ENCODE data around the gene MTUS2. TPM values are rescaled to one million over a fixed set of nuclear protein-coding genes. Genes with fewer than 3 reads are reported as not detected.

MTUS2 gene
- total RNA-seq, 4 donors from 2014 or later: 0.08 to 0.57 TPM; not detected in 2

- peaks cover 0 to 14% (median 0%) of the 10 kb centered on the region in 3 donors for H3K36me3 ChIP-seq
- no peak overlapping the region for H3K4me3 ChIP-seq
- peaks cover 0 to 56% (median 2%) of the 10 kb centered on the region in 4 donors for H3K27me3 ChIP-seq
- H3K9me3 ChIP-seq: no peaks in the 10 kb centered on the region
- TF ChIP-seq POLR2A (IDR thresholded peaks at IDR 0.05) (no peak), CTCF (IDR thresholded peaks at IDR 0.05) (no peak)
- intact Hi-C loops (cut with DNase I): loop anchor here (5.0 to 10.0 kb wide), 2 partner anchors 201 to 609 kb away; no protein-coding TSS in a partner anchor
- no peak for DNase-seq
- 29 to 67% methylated on average over 3 to 6 of the region's 10 CpGs for WGBS, 2 donors
- H3K27ac ChIP-seq: no peak overlapping the region
- peaks cover 0 to 52% (median 15%) of the 10 kb centered on the region in 3 donors for H3K4me1 ChIP-seq
Measured at GRCh38 chr13:29505950-29506349, 685.8 kb downstream of the MTUS2 start.

GRCh38 chr13:29507356-29507755 is 687.2 kb downstream of the MTUS2 start:
- TF ChIP-seq POLR2A (IDR thresholded peaks at IDR 0.05): no peak
- no peak for DNase-seq
- H3K9me3 ChIP-seq: no peaks in the 10 kb centered on the region
- H3K27me3 ChIP-seq: peaks cover 0 to 52% (median 2%) of the 10 kb centered on the region in 4 donors
- 50 to 53% methylated on average over 7 to 14 of the region's 14 CpGs for WGBS, 2 donors
- H3K36me3 ChIP-seq: peaks cover 0 to 28% (median 0%) of the 10 kb centered on the region in 3 donors
- H3K4me3 ChIP-seq: no peak overlapping the region
- intact Hi-C loops (cut with DNase I): loop anchor here (5.0 to 10.0 kb wide), 2 partner anchors 200 to 607 kb away; no protein-coding TSS in a partner anchor
- no peak overlapping the region for H3K27ac ChIP-seq
- H3K4me1 ChIP-seq: peaks cover 0 to 65% (median 15%) of the 10 kb centered on the region in 3 donors

GRCh38 chr13:29508130-29508875 is 688.2 kb downstream of the MTUS2 start:
- Histone ChIP-seq H3K27ac (no peak overlapping the region), H3K9me3 (no peaks in the 10 kb centered on the region), H3K4me3 (no peak overlapping the region), H3K27me3 (peaks cover 0 to 43% (median 2%) of the 10 kb centered on the region in 4 donors), H3K4me1 (peaks cover 0 to 61% (median 15%) of the 10 kb centered on the region in 3 donors), H3K36me3 (peaks cover 0 to 37% (median 3%) of the 10 kb centered on the region in 3 donors)
- intact Hi-C loops (cut with DNase I): loop anchor here (5.0 to 10.0 kb wide), 2 partner anchors 199 to 606 kb away; no protein-coding TSS in a partner anchor
- WGBS, 2 donors: 38 to 49% methylated on average over 5 to 7 of the region's 16 CpGs
- TF ChIP-seq POLR2A (IDR thresholded peaks at IDR 0.05): no peak
- peak; percentile 90 to 99 (median 94) for TF ChIP-seq CTCF (IDR thresholded peaks at IDR 0.05)
- no peak for DNase-seq

- Histone ChIP-seq H3K4me3 (no peak overlapping the region), H3K27me3 (peaks cover 0 to 37% (median 2%) of the 10 kb centered on the region in 4 donors), H3K9me3 (no peaks in the 10 kb centered on the region), H3K27ac (no peak overlapping the region), H3K4me1 (peaks cover 0 to 57% (median 15%) of the 10 kb centered on the region in 3 donors), H3K36me3 (peaks cover 0 to 43% (median 6%) of the 10 kb centered on the region in 3 donors)
- WGBS, 2 donors: 85% methylated on average over 2 of the region's 4 CpGs; no CpG with 5 or more reads in 1 of the 2 donors
- TF ChIP-seq POLR2A (IDR thresholded peaks at IDR 0.05): no peak
- no peak for TF ChIP-seq CTCF (IDR thresholded peaks at IDR 0.05)
- DNase-seq: no peak
- intact Hi-C loops (cut with DNase I): loop anchor here (5.0 to 10.0 kb wide), 2 partner anchors 198 to 606 kb away; no protein-coding TSS in a partner anchor
Measured at GRCh38 chr13:29508876-29509252, 688.7 kb downstream of the MTUS2 start.

- Histone ChIP-seq H3K9me3 (no peaks in the 10 kb centered on the region), H3K27ac (no peak overlapping the region), H3K4me1 (peaks cover 0 to 64% (median 15%) of the 10 kb centered on the region in 3 donors), H3K4me3 (no peak overlapping the region), H3K36me3 (peaks cover 3 to 55% (median 18%) of the 10 kb centered on the region in 3 donors), H3K27me3 (peaks cover 0 to 25% (median 2%) of the 10 kb centered on the region in 4 donors)
- no peak for TF ChIP-seq POLR2A (IDR thresholded peaks at IDR 0.05)
- no peak for TF ChIP-seq CTCF (IDR thresholded peaks at IDR 0.05)
- WGBS, 2 donors: 68 to 78% methylated on average over 14 of the region's 14 CpGs
- no peak for DNase-seq
- intact Hi-C loops (cut with DNase I): loop anchor here (5.0 to 10.0 kb wide), 2 partner anchors 197 to 605 kb away; no protein-coding TSS in a partner anchor
Measured at GRCh38 chr13:29509999-29510589, 690.0 kb downstream of the MTUS2 start.
